ENCODE measurements around the gene FAS.

Gene FAS

DNA sequence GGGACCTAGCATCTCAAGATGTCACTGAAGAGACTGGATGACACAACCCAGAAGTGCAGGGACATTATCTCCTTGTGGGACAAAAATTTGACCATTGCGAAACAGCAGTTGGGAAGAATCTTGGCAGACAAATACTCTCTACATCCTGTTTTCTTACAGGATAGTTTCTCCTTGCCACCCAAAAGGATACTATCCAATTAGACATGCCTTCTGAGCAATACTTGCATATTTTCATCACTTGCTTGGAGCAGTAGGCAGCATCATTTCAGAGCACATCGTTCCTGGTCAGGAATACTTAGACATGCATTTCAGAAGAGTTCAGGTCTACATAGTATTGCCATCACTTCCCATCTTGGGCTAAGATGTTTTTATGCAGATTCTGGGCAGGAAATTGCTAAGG lies 56.8 kb downstream of the FAS start:
- DNase-seq, result no peak

- DNase-seq, result no peak
These were observed 61.0 kb downstream of the FAS start for GRCh38 chr10:89051593-89051992.

GRCh38 chr10:89053555-89053954 lies 63.0 kb downstream of the FAS start:
- DNase-seq, result no peak

DNA sequence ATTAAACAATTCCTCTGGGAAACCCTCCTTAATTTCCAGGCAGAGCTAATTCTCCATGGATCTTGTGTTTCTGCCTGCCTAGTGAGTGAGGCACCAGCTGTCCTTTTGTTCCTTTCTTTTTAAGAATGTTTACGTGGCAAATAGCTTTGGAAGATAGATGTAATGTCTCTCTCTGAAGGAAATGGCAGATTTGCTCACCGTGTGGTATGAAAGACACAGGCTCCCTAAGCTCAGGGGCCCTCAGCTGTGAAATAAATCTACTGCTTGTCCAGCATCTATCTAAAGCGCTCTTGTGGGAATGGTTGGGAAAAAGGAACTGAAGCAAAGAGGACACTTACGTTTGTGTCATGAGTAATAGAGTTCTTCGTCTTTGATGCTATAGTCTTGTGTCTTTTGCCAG lies 64.6 kb downstream of the FAS start:
- no peak for DNase-seq

GRCh38 chr10:89062861-89063260 lies 72.3 kb downstream of the FAS start:
- DNase-seq, result no peak

- DNase-seq, result no peak
These were observed 72.9 kb downstream of the FAS start for GRCh38 chr10:89063465-89063864.

DNA sequence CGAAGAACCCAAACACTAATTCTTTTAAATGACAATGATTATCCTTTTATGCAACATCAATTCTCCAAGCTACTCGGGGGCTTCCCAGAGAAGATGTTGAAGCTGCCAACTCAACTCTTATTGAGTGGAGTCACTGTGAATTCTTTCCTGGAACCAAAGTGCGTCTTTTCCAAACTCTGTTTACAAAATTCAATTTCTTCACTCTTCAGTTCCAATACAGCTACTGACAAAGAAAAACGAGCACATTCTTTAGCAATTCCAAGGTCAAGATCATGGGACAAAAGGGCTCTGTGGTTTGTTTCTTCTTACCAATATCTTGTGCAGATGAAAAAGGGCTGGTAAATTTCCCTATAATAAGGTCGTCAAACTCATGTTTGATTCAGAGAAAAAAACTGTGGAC lies 74.2 kb downstream of the FAS start:
- DNase-seq, result no peak

All from activated effector memory CD4-positive, alpha-beta T cell treated with anti-CD3 and anti-CD28 coated beads, Interleukin-2, amount 50 U/mL, for 16 hours (primary cell).